Aorta (tissue), 5 donors: Measurements from ENCODE around the gene KANSL1. TPM values are rescaled to one million over a fixed set of nuclear protein-coding genes. Genes with fewer than 3 reads are reported as not detected.

ENCODE experiments used
- ATAC-seq: fragments of 200-7000 bp; cut with Tn5 transposase; one replicate; pipeline ENCODE4 v1.9.1; 2022; ENCODE audit warnings: moderate library complexity; ENCODE audit not compliant: low FRiP score
- DNase-seq, 2 donors: peaks; one replicate each; pipeline ENCODE4 v3.0.0-alpha.2; 2020
- H3K27ac ChIP-seq, 2 donors: one replicate each; pipeline ENCODE4 v1.5.1; 2013; ENCODE audit warnings: low read length in 2 of 2, mild to moderate bottlenecking in 2 of 2, moderate library complexity in 2 of 2, control low read depth in 1 of 2, inconsistent platforms in 1 of 2, low read depth in 1 of 2
- H3K27me3 ChIP-seq, 2 donors: one replicate each; pipeline ENCODE4 v1.6.1; 2013; ENCODE audit warnings: control low read depth in 1 of 2, low read length in 1 of 2, mild to moderate bottlenecking in 1 of 2, moderate library complexity in 1 of 2; ENCODE audit not compliant: insufficient read depth in 2 of 2, control insufficient read depth in 1 of 2
- H3K36me3 ChIP-seq, 2 donors: one replicate each; pipeline ENCODE4 v1.6.1; 2013; ENCODE audit warnings: control low read depth in 1 of 2, low read length in 1 of 2, mild to moderate bottlenecking in 1 of 2; ENCODE audit not compliant: insufficient read depth in 2 of 2, control insufficient read depth in 1 of 2
- H3K4me1 ChIP-seq, 2 donors: one replicate each; pipeline ENCODE4 v1.6.1; 2013; ENCODE audit warnings: low read length in 2 of 2, control low read depth in 1 of 2, mild to moderate bottlenecking in 1 of 2, moderate library complexity in 1 of 2; ENCODE audit not compliant: insufficient read depth in 2 of 2, control insufficient read depth in 1 of 2
- H3K4me3 ChIP-seq, 2 donors: one replicate each; pipeline ENCODE4 v1.5.1; 2013; ENCODE audit warnings: low read length in 2 of 2, control low read depth in 1 of 2, mild to moderate bottlenecking in 1 of 2
- H3K9me3 ChIP-seq: one replicate; pipeline ENCODE4 v1.6.1; 2013; ENCODE audit warnings: mild to moderate bottlenecking, low read length; ENCODE audit not compliant: control insufficient read depth
- WGBS, 2 donors: extraction: QIAGEN DNeasy Blood & Tissue Kit; methylation state at CpG; one replicate each; pipeline ENCODE4 v1.1.7; 2013; 5-methylcytosine and 5-hydroxymethylcytosine counted together
- intact Hi-C, 2 donors: fragments of 100-400 bp; cut with DNase I; formaldehyde crosslinking; loops; one replicate each; pipeline versions ENCODE4 v1.14.2 to v1.15.0; 2022
- polyA plus RNA-seq, 2 donors: library from polyadenylated mRNA; stranded (reverse); fragments of 200-250 nt; gene quantifications; one replicate each; pipeline ENCODE4 v1.2.3, GENCODE V29; 2013
- total RNA-seq, 2 donors: library from RNA; stranded (reverse); fragmentation: NEBNext Ultra II Directional; extraction: Animal tissue kit (Norgen Biotek cat#: 25700); gene quantifications; one replicate each; pipeline ENCODE4 v1.2.1, GENCODE V29; 2021
- donor health status: healthy with polysubstance abuse.
- donor health status: Bipolar disorder and iron deficiency.
- donor health status: DM: no; HTN: no; CAD: no.
- donor health status: DM: no; HTN: no; CAD: no.
- donor health status: DM: yes; HTN: yes; CAD: no.

Gene KANSL1
- total and polyA plus RNA-seq, 4 donors = 6.5 to 109 (median 56.4) TPM

- H3K4me1 ChIP-seq = no peaks in the 10 kb centered on the region
- H3K27me3 ChIP-seq = no peaks in the 10 kb centered on the region
- no peak within 1 kb of the TSS for H3K27ac ChIP-seq
- no peaks in the 10 kb centered on the region for H3K36me3 ChIP-seq
- H3K9me3 ChIP-seq = no peaks in the 10 kb centered on the region
- ATAC-seq = no peak
- intact Hi-C loops = no loop called here
- 81 to 82% methylated on average over 8 of the region's 8 CpGs for whole genome bisulfite sequencing, 2 donors
- DNase-seq = no peak
- H3K4me3 ChIP-seq = no peak within 1 kb of the TSS
Observed at GRCh38 chr17:45998987-45999899, 194.0 kb downstream of the KANSL1 start, which contains the start of gene STH. Gene STH, plus strand, starts transcription at chr17:45999250. Its CDS starts 30 bp downstream, at chr17:45999280.

DNA sequence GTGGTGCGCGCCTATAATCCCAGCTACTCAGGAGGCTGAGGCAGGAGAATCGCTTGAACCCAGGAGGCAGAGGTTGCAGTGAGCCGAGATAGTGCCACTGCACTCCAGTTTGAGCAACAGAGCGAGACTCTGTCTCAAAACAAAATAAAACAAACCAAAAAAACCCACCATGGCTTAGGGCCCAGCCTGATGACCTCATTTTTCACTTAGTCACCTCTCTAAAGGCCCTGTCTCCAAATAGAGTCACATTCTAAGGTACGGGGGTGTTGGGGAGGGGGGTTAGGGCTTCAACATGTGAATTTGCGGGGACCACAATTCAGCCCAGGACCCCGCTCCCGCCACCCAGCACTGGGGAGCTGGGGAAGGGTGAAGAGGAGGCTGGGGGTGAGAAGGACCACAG is 195.6 kb downstream of the KANSL1 start:
- DNase-seq = peak in 1 of 2 donors; percentile 2
- no peak overlapping the region for H3K4me3 ChIP-seq
- intact Hi-C loops = no loop called here
- 62 to 63% methylated on average over 9 of the region's 9 CpGs for WGBS, 2 donors
- H3K9me3 ChIP-seq = no peaks in the 10 kb centered on the region
- H3K36me3 ChIP-seq = no peaks in the 10 kb centered on the region
- H3K27ac ChIP-seq = no peak overlapping the region
- no peaks in the 10 kb centered on the region for H3K27me3 ChIP-seq
- ATAC-seq = no peak
- H3K4me1 ChIP-seq = no peaks in the 10 kb centered on the region

DNA sequence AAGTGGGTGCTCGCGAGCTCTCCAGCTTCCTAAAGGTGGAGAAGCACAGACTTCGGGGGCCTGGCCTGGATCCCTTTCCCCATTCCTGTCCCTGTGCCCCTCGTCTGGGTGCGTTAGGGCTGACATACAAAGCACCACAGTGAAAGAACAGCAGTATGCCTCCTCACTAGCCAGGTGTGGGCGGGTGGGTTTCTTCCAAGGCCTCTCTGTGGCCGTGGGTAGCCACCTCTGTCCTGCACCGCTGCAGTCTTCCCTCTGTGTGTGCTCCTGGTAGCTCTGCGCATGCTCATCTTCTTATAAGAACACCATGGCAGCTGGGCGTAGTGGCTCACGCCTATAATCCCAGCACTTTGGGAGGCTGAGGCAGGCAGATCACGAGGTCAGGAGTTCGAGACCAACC is 196.1 kb downstream of the KANSL1 start:
- WGBS, 2 donors = 92 to 94% methylated on average over 13 of the region's 13 CpGs
- ATAC-seq = no peak
- no peaks in the 10 kb centered on the region for H3K9me3 ChIP-seq
- no peaks in the 10 kb centered on the region for H3K36me3 ChIP-seq
- no peak for DNase-seq
- intact Hi-C loops = no loop called here
- no peaks in the 10 kb centered on the region for H3K4me1 ChIP-seq
- no peak overlapping the region for H3K27ac ChIP-seq
- no peaks in the 10 kb centered on the region for H3K27me3 ChIP-seq
- no peak overlapping the region for H3K4me3 ChIP-seq

DNA sequence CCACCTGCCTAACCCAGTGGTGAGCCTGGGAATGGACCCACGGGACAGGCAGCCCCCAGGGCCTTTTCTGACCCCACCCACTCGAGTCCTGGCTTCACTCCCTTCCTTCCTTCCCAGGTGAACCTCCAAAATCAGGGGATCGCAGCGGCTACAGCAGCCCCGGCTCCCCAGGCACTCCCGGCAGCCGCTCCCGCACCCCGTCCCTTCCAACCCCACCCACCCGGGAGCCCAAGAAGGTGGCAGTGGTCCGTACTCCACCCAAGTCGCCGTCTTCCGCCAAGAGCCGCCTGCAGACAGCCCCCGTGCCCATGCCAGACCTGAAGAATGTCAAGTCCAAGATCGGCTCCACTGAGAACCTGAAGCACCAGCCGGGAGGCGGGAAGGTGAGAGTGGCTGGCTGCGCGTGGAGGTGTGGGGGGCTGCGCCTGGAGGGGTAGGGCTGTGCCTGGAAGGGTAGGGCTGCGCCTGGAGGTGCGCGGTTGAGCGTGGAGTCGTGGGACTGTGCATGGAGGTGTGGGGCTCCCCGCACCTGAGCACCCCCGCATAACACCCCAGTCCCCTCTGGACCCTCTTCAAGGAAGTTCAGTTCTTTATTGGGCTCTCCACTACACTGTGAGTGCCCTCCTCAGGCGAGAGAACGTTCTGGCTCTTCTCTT is 196.8 kb downstream of the KANSL1 start:
- no peak for ATAC-seq
- WGBS, 2 donors = 91 to 92% methylated on average over 26 to 31 of the region's 31 CpGs
- Histone ChIP-seq H3K9me3 (no peaks in the 10 kb centered on the region), H3K27ac (no peak overlapping the region), H3K4me1 (no peaks in the 10 kb centered on the region), H3K4me3 (no peak overlapping the region), H3K36me3 (no peaks in the 10 kb centered on the region), H3K27me3 (no peaks in the 10 kb centered on the region)
- intact Hi-C loops = no loop called here
- no peak for DNase-seq

DNA sequence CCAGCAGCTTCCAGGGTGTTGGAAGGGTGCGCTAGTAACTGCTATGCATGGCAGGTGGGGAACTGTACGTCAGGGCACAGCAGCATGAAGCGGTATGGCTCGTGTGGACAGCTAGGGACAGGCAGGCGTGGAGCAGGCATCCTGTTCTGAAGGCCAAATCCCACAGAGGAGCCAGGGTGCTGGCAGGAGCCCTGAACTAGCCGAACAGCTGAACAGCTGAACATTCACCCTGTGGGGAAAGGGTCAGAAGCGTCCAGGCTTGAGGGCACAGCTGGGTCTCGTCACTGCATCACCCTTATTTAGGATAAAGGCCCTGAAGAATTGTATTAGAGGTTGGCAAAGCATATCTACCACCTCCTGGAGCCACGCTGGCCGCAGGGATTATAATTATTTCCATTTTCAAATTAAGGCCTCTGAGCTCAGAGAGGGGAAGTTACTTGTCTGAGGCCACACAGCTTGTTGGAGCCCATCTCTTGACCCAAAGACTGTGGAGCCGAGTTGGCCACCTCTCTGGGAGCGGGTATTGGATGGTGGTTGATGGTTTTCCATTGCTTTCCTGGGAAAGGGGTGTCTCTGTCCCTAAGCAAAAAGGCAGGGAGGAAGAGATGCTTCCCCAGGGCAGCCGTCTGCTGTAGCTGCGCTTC is 197.5 kb downstream of the KANSL1 start:
- Histone ChIP-seq H3K4me3 (no peak overlapping the region), H3K9me3 (no peaks in the 10 kb centered on the region), H3K27ac (no peak overlapping the region), H3K36me3 (no peaks in the 10 kb centered on the region), H3K27me3 (no peaks in the 10 kb centered on the region), H3K4me1 (no peaks in the 10 kb centered on the region)
- WGBS, 2 donors = 90 to 91% methylated on average over 14 of the region's 14 CpGs
- intact Hi-C loops = no loop called here
- DNase-seq (no peak), ATAC-seq (no peak)

GRCh38 chr17:45994987-45995386 is 198.2 kb downstream of the KANSL1 start:
- 93 to 94% methylated on average over 8 of the region's 8 CpGs for WGBS, 2 donors

GRCh38 chr17:45993962-45994627 is 199.1 kb downstream of the KANSL1 start:
- Histone ChIP-seq H3K4me3 (no peak overlapping the region), H3K27ac (no peak overlapping the region), H3K9me3 (no peaks in the 10 kb centered on the region), H3K27me3 (no peaks in the 10 kb centered on the region), H3K36me3 (no peaks in the 10 kb centered on the region), H3K4me1 (no peaks in the 10 kb centered on the region)
- ATAC-seq = no peak
- WGBS, 2 donors = 90 to 94% methylated on average over 16 of the region's 16 CpGs
- intact Hi-C loops = no loop called here
- no peak for DNase-seq

More at GRCh38 chr17:45994987-45995386, 198.2 kb downstream of the KANSL1 start:
- Histone ChIP-seq H3K27me3 (no peaks in the 10 kb centered on the region), H3K36me3 (no peaks in the 10 kb centered on the region), H3K4me1 (no peaks in the 10 kb centered on the region), H3K4me3 (no peak overlapping the region), H3K9me3 (no peaks in the 10 kb centered on the region), H3K27ac (no peak overlapping the region)
- DNase-seq (no peak), ATAC-seq (no peak)
- intact Hi-C loops = no loop called here

- DNase-seq (no peak), ATAC-seq (no peak)
- WGBS, 2 donors = 83 to 87% methylated on average over 10 of the region's 10 CpGs
- Histone ChIP-seq H3K27ac (no peak overlapping the region), H3K4me3 (no peak overlapping the region), H3K9me3 (no peaks in the 10 kb centered on the region), H3K36me3 (no peaks in the 10 kb centered on the region), H3K27me3 (no peaks in the 10 kb centered on the region), H3K4me1 (no peaks in the 10 kb centered on the region)
- intact Hi-C loops = no loop called here
Observed at GRCh38 chr17:45992904-45993303, 200.3 kb downstream of the KANSL1 start.
